ENCODE results near the gene WAC. TPM values are rescaled to one million over a fixed set of nuclear protein-coding genes. Genes with fewer than 3 reads are reported as not detected.

WAC gene
- total and polyA plus RNA-seq, 9 of the 15 experiments (the other 6 are each of a cell fraction or from before 2014, with no cell fraction given) = 24.8 to 123 (median 78.2) TPM

GRCh38 chr10:28595613-28596012 lies 62.7 kb downstream of the WAC start:
- H3K4me2 ChIP-seq (ENCODE audit: insufficient read depth, low read length) = no peak overlapping the region
- no peak for ATAC-seq
- in situ Hi-C loops (cut with MboI) (no loop called here), intact Hi-C loops (cut with micrococcal nuclease) (no loop called here)
- H4K20me1 ChIP-seq (replicated peaks; ENCODE audit: control insufficient read depth, insufficient read depth, low read length) = peaks cover 5% of the 10 kb centered on the region; the same call in 1 of the 2 replicates
- no peak for TF ChIP-seq WHSC1 (IDR thresholded peaks at IDR 0.05; ENCODE audit: low read length)
- no peak for TF ChIP-seq ZC3H11A (IDR thresholded peaks at IDR 0.05; ENCODE audit: low read depth, low read length)
- no peak for TF ChIP-seq SRSF9 (IDR thresholded peaks at IDR 0.05; ENCODE audit: borderline replicate concordance, low read depth, low read length)
- TF ChIP-seq AFF4 (CRISPR knock-in tag; IDR thresholded peaks at IDR 0.05) = no peak
- TF ChIP-seq POLR3G (IDR thresholded peaks at IDR 0.05; ENCODE audit: extremely low read depth, insufficient read length, insufficient replicate concordance) = no peak
- no peak for TF ChIP-seq EP300 (IDR thresholded peaks at IDR 0.05; ENCODE audit: low read length)
- no peak for TF ChIP-seq ZMIZ1 (IDR thresholded peaks at IDR 0.05; ENCODE audit: low read depth in 2 of 2, low read length in 2 of 2)
- TF ChIP-seq ID3 (CRISPR knock-in tag; IDR thresholded peaks at IDR 0.05) = no peak
- no peak for TF ChIP-seq ID3 (tag; IDR thresholded peaks at IDR 0.05)
- no peak for TF ChIP-seq CGGBP1 (CRISPR knock-in tag; IDR thresholded peaks at IDR 0.05)
- no peak for TF ChIP-seq ATF1 (CRISPR knock-in tag; IDR thresholded peaks at IDR 0.05)
- TF ChIP-seq ATF1 (tag; IDR thresholded peaks at IDR 0.05) = no peak
- no peak for TF ChIP-seq ZNF561 (CRISPR knock-in tag; conservative IDR thresholded peaks at IDR 0.05)
- TF ChIP-seq CREB1 (IDR thresholded peaks at IDR 0.05) = no peak
- no peak for TF ChIP-seq CREB1 (CRISPR knock-in tag; IDR thresholded peaks at IDR 0.05)
- no peak for TF ChIP-seq IRF2 (CRISPR knock-in tag; IDR thresholded peaks at IDR 0.05)
- peaks cover 3% of the 10 kb centered on the region for H3K9me1 ChIP-seq (ENCODE audit: control insufficient read depth, insufficient read depth, low read length)
- no peaks in the 10 kb centered on the region for H3K27me3 ChIP-seq (ENCODE audit: control insufficient read depth in 2 of 2, insufficient read depth in 2 of 2, low read length in 2 of 2)
- H3K4me3 ChIP-seq = no peak overlapping the region
- H3K27ac ChIP-seq (ENCODE audit: extremely low read depth, low read depth, low read length) = no peak overlapping the region
- H3K9ac ChIP-seq (ENCODE audit: insufficient read depth in 1 of 2, low read depth in 2 of 2, low read length in 2 of 2) = no peak overlapping the region
- no peak for FAIRE-seq
- H3K9me3 ChIP-seq (replicated peaks; ENCODE audit: control insufficient read depth, insufficient read depth, low read depth, low read length) = no peaks in the 10 kb centered on the region
- peaks cover 99% of the 10 kb centered on the region for H3K79me2 ChIP-seq (ENCODE audit: control insufficient read depth, insufficient read depth, low read length)
- DNase-seq (ENCODE audit: extremely low read depth in 1 of 4, low spot score in 3 of 4) = no peak
- no peaks in the 10 kb centered on the region; a peak in 1 of 5 replicates for H3K4me1 ChIP-seq (replicated peaks in 1 of 2; ENCODE audit: control insufficient read depth in 2 of 2, insufficient read depth in 2 of 2, low read length in 2 of 2)
- POLR2A ChIA-PET = no interaction called here
- peaks cover 92% of the 10 kb centered on the region for H3K36me3 ChIP-seq (ENCODE audit: control insufficient read depth, insufficient read depth, low read length)
- CTCF ChIA-PET (ENCODE audit: low intra/inter-chr PET ratio) = no interaction called here
- no peak overlapping the region for H2AFZ ChIP-seq (ENCODE audit: low read depth, low read length)
- BruUV-seq (replicated peaks) = no TSS peak
- 94% methylated on average over 3 of the region's 3 CpGs for WGBS (ENCODE audit: insufficient coverage, low coverage, missing lambda C conversion rate)

Data from K562 (cell line).